GM19193 (cell line): Measurements from ENCODE around the gene CTSE.

ENCODE experiments used
- POLR2A ChIP-seq: IDR thresholded peaks from 4 replicates; pipeline ENCODE4 v1.6.1; 2011; ENCODE audit not compliant: insufficient read depth, insufficient read length; ENCODE audit errors: extremely low read depth

The CTSE gene

GRCh38 chr1:206002160-206002559 lies 21.5 kb downstream of the CTSE start:
- TF ChIP-seq POLR2A, result no peak

GRCh38 chr1:206001476-206001888 lies 22.2 kb downstream of the CTSE start:
- TF ChIP-seq POLR2A, result no peak

GRCh38 chr1:206000641-206001339 lies 22.9 kb downstream of the CTSE start:
- no peak for TF ChIP-seq POLR2A

GRCh38 chr1:205998457-205999241 lies 25.0 kb downstream of the CTSE start:
- TF ChIP-seq POLR2A, result no peak

DNA sequence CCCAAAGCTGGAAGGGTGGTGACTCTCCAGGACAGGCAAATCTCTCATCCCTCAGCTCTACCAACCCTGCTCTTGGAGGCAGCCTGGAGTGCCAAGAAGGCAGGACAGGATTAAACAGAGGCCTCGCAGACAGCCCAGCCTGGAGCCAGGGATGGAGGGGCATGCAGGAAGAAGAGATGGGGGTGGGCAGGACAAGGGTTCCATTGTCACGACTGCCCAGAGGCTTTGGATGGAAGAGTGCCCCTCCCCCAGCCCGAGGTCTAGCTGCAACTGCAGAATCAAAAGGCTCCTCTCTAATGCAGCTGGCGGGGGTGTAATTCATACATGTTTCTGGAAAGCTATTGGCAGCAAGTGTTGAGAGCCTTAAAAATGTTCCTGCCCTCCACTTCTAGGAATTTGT lies 29.3 kb downstream of the CTSE start:
- no peak for TF ChIP-seq POLR2A

GRCh38 chr1:205993068-205993467 lies 30.6 kb downstream of the CTSE start:
- no peak for TF ChIP-seq POLR2A

GRCh38 chr1:205992218-205992882 lies 31.3 kb downstream of the CTSE start:
- TF ChIP-seq POLR2A, result no peak

DNA sequence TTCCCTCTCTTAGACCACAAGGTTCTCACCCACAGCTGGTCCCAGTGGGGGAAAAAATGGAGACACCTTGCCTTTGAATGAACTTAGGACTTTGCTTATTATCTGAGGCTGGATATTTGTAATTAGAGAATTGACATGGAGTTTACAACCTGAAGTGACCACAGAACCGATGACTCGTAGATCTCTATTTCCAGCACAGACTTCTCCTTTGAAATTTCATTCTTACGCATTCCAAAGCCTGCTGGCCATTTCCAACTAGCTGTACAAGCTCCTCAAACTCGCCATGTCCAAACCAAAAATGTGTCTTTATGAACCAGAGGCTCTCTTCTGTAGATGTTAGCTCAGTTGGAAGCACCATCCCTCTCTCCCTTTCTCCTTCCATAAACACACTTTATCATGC lies 32.5 kb downstream of the CTSE start:
- TF ChIP-seq POLR2A, result no peak

GRCh38 chr1:205990226-205990625 lies 33.5 kb downstream of the CTSE start:
- no peak for TF ChIP-seq POLR2A

- no peak for TF ChIP-seq POLR2A
Measured at GRCh38 chr1:205989786-205990185, 33.9 kb downstream of the CTSE start.

- no peak for TF ChIP-seq POLR2A
Measured at GRCh38 chr1:205988585-205988995, 35.1 kb downstream of the CTSE start.

GRCh38 chr1:205986861-205987260 lies 36.8 kb downstream of the CTSE start:
- TF ChIP-seq POLR2A, result no peak

DNA sequence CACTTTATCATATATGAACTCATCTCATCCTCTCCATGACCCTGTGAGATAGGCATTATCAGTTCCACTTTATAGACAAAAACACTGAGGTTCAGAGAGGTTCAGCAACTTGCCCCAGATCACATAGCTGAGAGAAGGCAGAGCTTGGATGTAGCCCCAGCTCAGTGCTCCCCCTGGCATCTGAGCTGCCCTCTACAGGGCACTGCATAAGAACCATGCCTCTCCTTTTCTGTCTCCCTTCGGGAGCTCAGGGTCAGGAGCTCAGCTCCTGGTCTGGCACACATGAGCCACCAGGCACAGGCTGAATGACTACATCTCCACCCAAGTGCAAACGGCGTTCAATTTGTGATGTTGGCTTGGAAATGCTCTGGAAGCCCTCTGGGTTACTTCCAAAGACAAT lies 37.4 kb downstream of the CTSE start:
- no peak for TF ChIP-seq POLR2A

DNA sequence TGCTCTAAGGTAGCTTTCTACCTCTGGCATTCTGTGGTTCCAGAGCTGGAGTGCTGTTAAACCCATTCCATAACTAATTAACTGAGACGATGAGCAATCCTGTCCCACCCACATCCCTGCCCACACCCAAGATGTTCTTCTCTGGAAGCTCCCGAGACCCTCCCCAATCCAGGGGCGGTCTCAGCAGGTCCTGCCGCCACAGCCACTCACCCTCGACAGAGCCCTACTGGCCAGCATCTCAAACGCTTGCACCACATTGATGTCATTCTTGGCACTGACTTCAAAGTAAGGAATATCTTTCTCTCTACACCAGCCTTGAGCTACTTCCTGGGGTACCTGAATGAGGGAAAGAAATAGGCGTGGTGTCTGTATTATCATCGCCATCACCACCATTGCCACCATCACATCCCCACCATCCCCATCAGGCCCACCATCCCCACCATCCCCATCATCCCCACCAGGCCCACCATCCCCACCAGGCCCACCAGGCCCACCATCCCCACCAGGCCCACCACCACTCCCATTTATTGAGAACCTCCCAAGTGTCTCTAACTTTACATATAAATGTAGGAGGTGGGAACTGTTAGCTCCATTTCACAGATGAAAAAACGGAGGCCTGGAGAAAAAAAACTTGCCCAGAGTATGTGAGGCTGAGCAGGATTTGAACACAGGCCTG lies 38.2 kb downstream of the CTSE start:
- no peak for TF ChIP-seq POLR2A
